Hepatocyte (in vitro differentiated cells): ENCODE results near the gene KCNAB3.

Experiments used
- EZH2 ChIP-seq: fragments of 200-600 bp; sonication (generic); IDR thresholded peaks from 2 replicates; pipeline ENCODE4 v1.6.1; 2016; ENCODE audit warnings: antibody characterized with exemption, mild to moderate bottlenecking, borderline replicate concordance
- EZH2phosphoT487 ChIP-seq: fragments of 200-600 bp; sonication (generic); IDR thresholded peaks from one replicate; pipeline ENCODE4 v1.6.1; 2018; ENCODE audit warnings: antibody characterized with exemption, mild to moderate bottlenecking, low read depth, moderate library complexity; ENCODE audit not compliant: unreplicated experiment, severe bottlenecking
- TF ChIP-seq, protein P1 (sequence below): fragments of 200-600 bp; sonication (generic); IDR thresholded peaks from 2 replicates; pipeline ENCODE4 v1.5.1; 2016; ENCODE audit warnings: antibody characterized with exemption, mild to moderate bottlenecking; ENCODE audit not compliant: poor library complexity

DNA sequence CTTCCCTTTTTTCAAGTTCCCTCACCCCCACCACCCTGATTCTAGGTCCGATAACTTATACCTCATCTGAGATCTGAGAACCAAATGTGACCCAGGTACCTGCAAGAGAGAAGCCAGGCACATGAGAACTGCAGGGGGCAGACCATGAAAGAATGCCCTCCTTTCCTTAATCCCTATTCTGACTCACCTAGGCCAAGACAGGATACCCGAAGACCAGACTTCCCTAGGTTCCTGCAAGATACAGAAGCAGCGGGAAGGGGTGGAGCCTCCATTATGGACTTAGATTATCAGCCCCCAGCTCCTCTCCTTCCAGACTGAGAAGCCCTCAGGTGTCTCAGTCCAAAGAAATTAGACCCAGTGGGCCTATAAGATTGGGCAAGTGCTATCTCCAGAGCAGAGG is 2.1 kb downstream of the KCNAB3 start:
- TF ChIP-seq, protein P1, sequence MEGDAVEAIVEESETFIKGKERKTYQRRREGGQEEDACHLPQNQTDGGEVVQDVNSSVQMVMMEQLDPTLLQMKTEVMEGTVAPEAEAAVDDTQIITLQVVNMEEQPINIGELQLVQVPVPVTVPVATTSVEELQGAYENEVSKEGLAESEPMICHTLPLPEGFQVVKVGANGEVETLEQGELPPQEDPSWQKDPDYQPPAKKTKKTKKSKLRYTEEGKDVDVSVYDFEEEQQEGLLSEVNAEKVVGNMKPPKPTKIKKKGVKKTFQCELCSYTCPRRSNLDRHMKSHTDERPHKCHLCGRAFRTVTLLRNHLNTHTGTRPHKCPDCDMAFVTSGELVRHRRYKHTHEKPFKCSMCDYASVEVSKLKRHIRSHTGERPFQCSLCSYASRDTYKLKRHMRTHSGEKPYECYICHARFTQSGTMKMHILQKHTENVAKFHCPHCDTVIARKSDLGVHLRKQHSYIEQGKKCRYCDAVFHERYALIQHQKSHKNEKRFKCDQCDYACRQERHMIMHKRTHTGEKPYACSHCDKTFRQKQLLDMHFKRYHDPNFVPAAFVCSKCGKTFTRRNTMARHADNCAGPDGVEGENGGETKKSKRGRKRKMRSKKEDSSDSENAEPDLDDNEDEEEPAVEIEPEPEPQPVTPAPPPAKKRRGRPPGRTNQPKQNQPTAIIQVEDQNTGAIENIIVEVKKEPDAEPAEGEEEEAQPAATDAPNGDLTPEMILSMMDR, result no peak
- TF ChIP-seq EZH2 (no peak), EZH2phosphoT487 (no peak)
